Heart left ventricle (tissue), 16 donors: ENCODE results near the gene TBC1D21. TPM values are rescaled to one million over a fixed set of nuclear protein-coding genes. Genes with fewer than 3 reads are reported as not detected.

Source experiments
- ATAC-seq, 4 donors: fragments of 200-7000 bp; cut with Tn5 transposase; one replicate each; pipeline ENCODE4 v1.9.1; 2020 to 2022; ENCODE audit warnings: moderate library complexity in 4 of 4, mild to moderate bottlenecking in 3 of 4, moderate number of reproducible peaks in 1 of 4
- DNase-seq, 5 donors: peaks; one replicate each; pipeline ENCODE4 v3.0.0-alpha.2; 2020
- H3K27ac ChIP-seq, 12 donors: fragments of 200-600 bp; sonication (generic) in 4 of 12; one replicate each; pipeline versions ENCODE4 v1.5.0 to v1.8.0; 2016 to 2022; ENCODE audit warnings: mild to moderate bottlenecking in 2 of 12
- H3K27me3 ChIP-seq, 9 donors: fragments of 200-600 bp; sonication (generic) in 2 of 9; one replicate each; pipeline versions ENCODE4 v1.5.1 to v1.8.0; 2016 to 2022; ENCODE audit warnings: mild to moderate bottlenecking in 3 of 9
- H3K36me3 ChIP-seq, 9 donors: fragments of 200-600 bp; sonication (generic) in 2 of 9; one replicate each; pipeline versions ENCODE4 v1.5.0 to v1.8.0; 2018 to 2022; ENCODE audit warnings: mild to moderate bottlenecking in 2 of 9
- H3K4me1 ChIP-seq, 12 donors: fragments of 200-600 bp; sonication (generic) in 4 of 12; one replicate each; pipeline versions ENCODE4 v1.5.0 to v1.8.0; 2016 to 2022; ENCODE audit warnings: mild to moderate bottlenecking in 3 of 12
- H3K4me3 ChIP-seq, 12 donors: fragments of 200-600 bp; sonication (generic) in 4 of 12; one replicate each; pipeline versions ENCODE4 v1.5.0 to v1.8.0; 2017 to 2022; ENCODE audit warnings: mild to moderate bottlenecking in 9 of 12, moderate library complexity in 4 of 12
- H3K9me3 ChIP-seq, 12 donors: fragments of 200-600 bp; sonication (generic) in 4 of 12; one replicate each; pipeline versions ENCODE4 v1.5.0 to v1.8.0; 2016 to 2022; ENCODE audit warnings: mild to moderate bottlenecking in 1 of 12
- POLR2A ChIP-seq, 2 donors: fragments of 450-650 bp; IDR thresholded peaks; one replicate each; pipeline ENCODE4 v1.6.1; 2017; ENCODE audit warnings: antibody characterized with exemption in 2 of 2, mild to moderate bottlenecking in 2 of 2, moderate library complexity in 2 of 2
- WGBS, 4 donors: extraction: QIAGEN DNeasy Blood & Tissue Kit in 2 of 4; methylation state at CpG; one replicate each; pipeline versions ENCODE4 v1.1.5 to v1.1.7; 2013 to 2018; 5-methylcytosine and 5-hydroxymethylcytosine counted together
- intact Hi-C, 10 donors: fragments of 100-400 bp; cut with DNase I; formaldehyde crosslinking; loops; one replicate each; pipeline versions ENCODE4 v1.11.1 to v1.14.2; 2022
- polyA plus RNA-seq, 2 donors: library from polyadenylated mRNA; stranded (reverse); fragments of 200-250 nt; gene quantifications; one replicate each; pipeline ENCODE4 v1.2.3, GENCODE V29; 2013
- total RNA-seq, 9 donors: library from RNA; depleted of rRNA in 2 of 9; stranded (reverse); fragments of >200 nt in 2 of 9; fragmentation: NEBNext Ultra II Directional in 3 of 9; extraction: Animal tissue kit (Norgen Biotek cat#: 25700) in 3 of 9; gene quantifications; one replicate each; pipeline versions ENCODE4 v1.1.0 to v1.2.4, GENCODE V29; 2016 to 2023
- TF ChIP-seq, protein P1 (sequence below), 12 donors: fragments of 200-600 bp; sonication (generic) in 4 of 12; IDR thresholded peaks; one replicate each; pipeline versions ENCODE4 v1.5.0 to v1.8.0; 2018 to 2022; ENCODE audit warnings: antibody characterized with exemption in 12 of 12, mild to moderate bottlenecking in 5 of 12
- donor health status: ischemic (EF 13 %, LVEDD 7.1; RV severe dilation, severe dysfunction).
- donor health status: healthy with polysubstance abuse.
- donor health status: DM: no; HTN: yes; CAD: no.
- donor health status: DM: no; HTN: no; CAD: no.
- donor health status: ischemic (EF 25% LVEDD 6.9; RV normal size, moderate dysfunction).
- donor health status: ischemic (EF 25% LVEDD 5.7; RV mildly dilated, moderate dysfunction).
- donor health status: healthy.
- donor health status: DM: yes; HTN: yes; CAD: no.
- donor health status: ischemic (EF 35%, LVEDD 5.7; RV mildly dilated, moderate dysfunction).
- donor health status: nonischemic (EF 11% LVEDD 7.7; RV severe dilation, severe dysfunction).
- donor health status: DM: yes; HTN: yes; CAD: no.
- donor health status: PGD.
- donor health status: ischemic (EF 29% LVEDD 5.4; RV normal size, mild dysfunction).
- donor health status: nonischemic (EF 23%, LVEDD 6.1; RV moderate dilation, normal function).

TBC1D21 gene
- total and polyA plus RNA-seq, 11 donors: not detected

DNA sequence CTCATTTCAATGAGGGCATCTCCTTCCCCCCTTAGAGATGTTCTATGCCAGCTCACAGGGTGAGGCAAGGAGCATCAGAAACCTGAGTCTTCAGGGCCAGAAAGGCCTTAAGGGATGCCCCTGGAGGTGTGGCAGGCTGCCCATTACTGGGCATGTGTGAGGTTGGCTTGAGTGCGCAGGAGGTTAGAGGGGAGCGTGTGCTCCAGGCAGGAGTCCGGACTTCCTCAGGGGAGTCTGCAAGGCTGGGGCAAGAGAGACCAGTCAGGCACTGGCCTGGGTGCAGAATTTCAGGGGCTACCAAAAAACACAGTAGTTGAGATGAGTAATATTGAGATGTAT lies 54.8 kb downstream of the TBC1D21 start:
- H3K36me3 ChIP-seq: peaks cover 0 to 3% (median 0%) of the 10 kb centered on the region in 9 donors
- intact Hi-C loops: no loop called here
- 58 to 89% (median 74%) methylated on average over 3 of the region's 3 CpGs for whole genome bisulfite sequencing, 4 donors
- peaks cover 0 to 19% (median 0%) of the 10 kb centered on the region in 9 donors for H3K27me3 ChIP-seq
- no peak for ATAC-seq
- TF ChIP-seq, protein P1, sequence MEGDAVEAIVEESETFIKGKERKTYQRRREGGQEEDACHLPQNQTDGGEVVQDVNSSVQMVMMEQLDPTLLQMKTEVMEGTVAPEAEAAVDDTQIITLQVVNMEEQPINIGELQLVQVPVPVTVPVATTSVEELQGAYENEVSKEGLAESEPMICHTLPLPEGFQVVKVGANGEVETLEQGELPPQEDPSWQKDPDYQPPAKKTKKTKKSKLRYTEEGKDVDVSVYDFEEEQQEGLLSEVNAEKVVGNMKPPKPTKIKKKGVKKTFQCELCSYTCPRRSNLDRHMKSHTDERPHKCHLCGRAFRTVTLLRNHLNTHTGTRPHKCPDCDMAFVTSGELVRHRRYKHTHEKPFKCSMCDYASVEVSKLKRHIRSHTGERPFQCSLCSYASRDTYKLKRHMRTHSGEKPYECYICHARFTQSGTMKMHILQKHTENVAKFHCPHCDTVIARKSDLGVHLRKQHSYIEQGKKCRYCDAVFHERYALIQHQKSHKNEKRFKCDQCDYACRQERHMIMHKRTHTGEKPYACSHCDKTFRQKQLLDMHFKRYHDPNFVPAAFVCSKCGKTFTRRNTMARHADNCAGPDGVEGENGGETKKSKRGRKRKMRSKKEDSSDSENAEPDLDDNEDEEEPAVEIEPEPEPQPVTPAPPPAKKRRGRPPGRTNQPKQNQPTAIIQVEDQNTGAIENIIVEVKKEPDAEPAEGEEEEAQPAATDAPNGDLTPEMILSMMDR (IDR thresholded peaks at IDR 0.05): no peak
- no peak for TF ChIP-seq POLR2A (IDR thresholded peaks at IDR 0.05)
- peak in 1 of 5 donors; percentile 37 for DNase-seq
- H3K4me1 ChIP-seq: peaks cover 15 to 86% (median 61%) of the 10 kb centered on the region in 12 donors
- no peaks in the 10 kb centered on the region for H3K9me3 ChIP-seq
- peak overlapping the region; percentile 56 to 88 (median 66) for H3K4me3 ChIP-seq
- peak overlapping the region in 10 of 12 donors; percentile 79 to 97 (median 92) for H3K27ac ChIP-seq

DNA sequence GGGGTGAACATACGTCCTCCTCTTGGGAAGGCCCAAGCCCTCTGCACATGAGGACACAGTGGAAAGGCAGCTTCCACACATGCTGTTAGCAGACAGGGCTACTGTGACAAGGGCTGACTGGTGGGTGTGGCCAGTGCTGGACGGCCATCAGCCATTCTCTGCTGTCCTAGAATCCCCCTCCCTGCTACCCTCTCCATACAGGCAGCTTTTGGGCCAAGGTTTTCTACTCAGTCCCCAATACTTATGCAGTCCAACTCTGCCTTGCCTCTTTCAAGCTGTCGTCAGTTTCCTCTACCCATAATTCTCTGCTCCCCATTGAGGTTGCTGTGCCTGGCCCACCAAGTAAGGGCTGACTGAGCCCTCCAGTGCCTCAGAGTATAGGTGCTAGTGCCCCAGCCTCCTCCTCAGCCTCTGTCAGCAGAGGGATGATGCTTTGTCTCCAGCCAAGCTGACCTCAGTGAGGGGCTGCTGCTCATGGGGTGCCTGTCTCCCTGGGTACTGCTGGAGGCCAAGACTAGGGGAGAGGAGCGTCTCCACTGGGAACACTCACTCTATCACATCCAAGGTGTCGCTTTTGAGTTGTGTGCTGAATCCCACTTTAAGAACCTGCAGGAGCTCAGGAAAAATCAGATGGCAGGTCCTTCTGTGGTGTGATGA lies 55.7 kb downstream of the TBC1D21 start:
- H3K4me1 ChIP-seq: peaks cover 7 to 84% (median 53%) of the 10 kb centered on the region in 12 donors
- peak overlapping the region in 6 of 12 donors; percentile 40 to 97 (median 83) for H3K27ac ChIP-seq
- WGBS, 4 donors: 62 to 74% (median 69%) methylated on average over 5 of the region's 5 CpGs

DNA sequence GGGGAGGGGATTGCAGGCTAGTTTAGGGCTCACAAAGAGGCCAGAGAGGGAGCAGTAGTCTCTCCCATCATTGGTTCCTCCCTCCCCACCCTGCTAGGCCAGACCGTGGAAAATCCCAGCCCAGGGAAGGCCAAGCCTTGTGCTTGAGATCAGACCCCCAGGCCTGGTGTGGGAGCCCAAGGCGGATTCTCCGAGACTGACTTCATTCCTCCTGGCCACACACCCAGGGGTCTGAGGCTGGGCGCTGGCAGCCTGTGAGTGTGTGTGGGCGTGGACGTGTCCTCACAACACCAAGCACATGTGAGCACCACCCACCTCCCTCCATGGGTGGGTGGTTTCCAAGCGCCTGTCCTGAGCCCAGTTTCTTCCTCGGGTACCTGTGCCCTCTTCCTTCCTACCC lies 57.0 kb downstream of the TBC1D21 start:
- Histone ChIP-seq H3K36me3 (peaks cover 0 to 3% (median 0%) of the 10 kb centered on the region in 9 donors), H3K27ac (peak overlapping the region in 9 of 12 donors; percentile 16 to 97 (median 66)), H3K9me3 (no peaks in the 10 kb centered on the region), H3K27me3 (peaks cover 0 to 19% (median 0%) of the 10 kb centered on the region in 9 donors), H3K4me3 (peak overlapping the region in 3 of 12 donors; percentile 22 to 78 (median 70)), H3K4me1 (peaks cover 4 to 81% (median 41%) of the 10 kb centered on the region in 12 donors)
- intact Hi-C loops: no loop called here
- WGBS, 4 donors: 69 to 91% (median 77%) methylated on average over 4 to 8 of the region's 8 CpGs
- ATAC-seq: peak in 3 of 4 donors; percentile 7 to 33 (median 25)
- TF ChIP-seq, protein P1 (IDR thresholded peaks at IDR 0.05): no peak
- no peak for TF ChIP-seq POLR2A (IDR thresholded peaks at IDR 0.05)
- peak; percentile 59 to 88 (median 82) for DNase-seq

More for the DNA sequence above, 55.7 kb downstream of the TBC1D21 start:
- H3K27me3 ChIP-seq: peaks cover 0 to 19% (median 0%) of the 10 kb centered on the region in 9 donors
- intact Hi-C loops: no loop called here
- DNase-seq: peak in 2 of 5 donors; percentile 19 to 58
- no peak for TF ChIP-seq POLR2A (IDR thresholded peaks at IDR 0.05)
- TF ChIP-seq, protein P1 (IDR thresholded peaks at IDR 0.05): no peak
- ATAC-seq: peak in 1 of 4 donors; percentile 8
- peaks cover 0 to 3% (median 0%) of the 10 kb centered on the region in 9 donors for H3K36me3 ChIP-seq
- H3K9me3 ChIP-seq: no peaks in the 10 kb centered on the region
- peak overlapping the region in 8 of 12 donors; percentile 1 to 78 (median 68) for H3K4me3 ChIP-seq

DNA sequence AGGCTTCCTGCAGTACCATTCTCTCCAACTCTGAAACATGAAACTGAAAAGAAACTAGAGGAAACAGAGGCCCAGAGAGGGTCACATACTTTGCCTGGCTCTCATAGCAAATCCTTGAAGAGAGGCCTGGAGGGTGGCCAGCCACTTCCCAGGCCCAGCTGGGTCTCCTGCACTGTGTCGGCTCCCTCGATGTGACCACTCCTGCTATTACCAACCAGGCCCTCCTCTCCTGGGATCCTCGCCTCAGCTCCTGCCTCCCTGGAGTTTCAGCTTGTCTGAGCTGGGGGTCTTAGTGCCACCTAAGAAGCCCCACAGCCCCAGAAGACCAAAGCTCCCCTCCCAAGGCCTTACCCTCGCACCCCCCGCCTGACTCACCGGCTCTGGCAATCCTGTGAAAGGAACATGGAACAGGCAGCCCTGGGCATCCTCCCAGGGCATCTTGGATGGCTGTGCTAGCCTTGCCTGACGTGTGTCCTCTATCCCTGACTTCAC lies 57.5 kb downstream of the TBC1D21 start:
- Histone ChIP-seq H3K27ac (peak overlapping the region in 9 of 12 donors; percentile 16 to 97 (median 46)), H3K4me1 (peaks cover 4 to 79% (median 36%) of the 10 kb centered on the region in 12 donors), H3K27me3 (peaks cover 0 to 19% (median 0%) of the 10 kb centered on the region in 9 donors), H3K4me3 (no peak overlapping the region), H3K9me3 (no peaks in the 10 kb centered on the region), H3K36me3 (peaks cover 0 to 3% (median 0%) of the 10 kb centered on the region in 9 donors)
- DNase-seq (peak in 3 of 5 donors; percentile 67 to 78 (median 70)), ATAC-seq (peak in 2 of 4 donors; percentile 5 to 24)
- 72 to 83% (median 76%) methylated on average over 6 to 7 of the region's 7 CpGs for WGBS, 4 donors
- TF ChIP-seq POLR2A (IDR thresholded peaks at IDR 0.05): no peak
- TF ChIP-seq, protein P1 (IDR thresholded peaks at IDR 0.05): no peak
- intact Hi-C loops: no loop called here
